MCF 10A (cell line): ENCODE results near the gene SNU13. TPM values are rescaled to one million over a fixed set of nuclear protein-coding genes. Genes with fewer than 3 reads are reported as not detected.

Source experiments
- BruUV-seq: library from RNA; stranded (reverse); fragments of 400-500 nt; replicated peaks from 2 replicates; lab custom pipeline; 2021; lab: Mats Ljungman, UMichigan
- CTCF ChIA-PET: fragments of 300-600 bp; sonication (Branson Sonifier 250); formaldehyde crosslinking; extraction: SDS; loops from one replicate; lab custom pipeline; 2021; ENCODE audit warnings: antibody characterized with exemption, inconsistent platforms; lab: Yijun Ruan, JAX
- POLR2A ChIA-PET: fragments of 300-600, 350-650 bp; sonication (Branson Sonifier 250); formaldehyde crosslinking; extraction: SDS; loops from one replicate; lab custom pipeline; 2020; ENCODE audit warnings: antibody characterized with exemption, inconsistent platforms; lab: Yijun Ruan, JAX
- DNase-seq: peaks from one replicate; pipeline ENCODE4 v3.0.0-alpha.2; 2018; ENCODE audit not compliant: unreplicated experiment
- H3K27ac Mint-ChIP-seq: one replicate; pipeline ENCODE4 v1.8.0; 2022; ENCODE audit warnings: mild to moderate bottlenecking, low read depth, mixed read lengths; ENCODE audit not compliant: unreplicated experiment
- H3K27me3 Mint-ChIP-seq: one replicate; pipeline ENCODE4 v1.8.0; 2022; ENCODE audit warnings: mixed read lengths; ENCODE audit not compliant: insufficient read depth, unreplicated experiment
- H3K36me3 Mint-ChIP-seq: one replicate; pipeline ENCODE4 v1.8.0; 2022; ENCODE audit warnings: mild to moderate bottlenecking, moderate library complexity, mixed read lengths; ENCODE audit not compliant: insufficient read depth, unreplicated experiment
- H3K4me1 Mint-ChIP-seq: one replicate; pipeline ENCODE4 v1.8.0; 2022; ENCODE audit warnings: mixed read lengths; ENCODE audit not compliant: insufficient read depth, unreplicated experiment
- H3K4me3 Mint-ChIP-seq: one replicate; pipeline ENCODE4 v1.8.0; 2022; ENCODE audit warnings: mild to moderate bottlenecking, moderate library complexity, mixed read lengths; ENCODE audit not compliant: unreplicated experiment
- H3K9me3 Mint-ChIP-seq: one replicate; pipeline ENCODE4 v1.8.0; 2022; ENCODE audit warnings: mixed read lengths; ENCODE audit not compliant: unreplicated experiment
- CTCF ChIP-seq: fragments of 200-600 bp; IDR thresholded peaks from one replicate; pipeline ENCODE4 v1.8.0; 2022; ENCODE audit warnings: antibody characterized with exemption, mild to moderate bottlenecking; ENCODE audit not compliant: unreplicated experiment
- intact Hi-C: fragments of 100-400 bp; cut with micrococcal nuclease; formaldehyde crosslinking; loops from 2 replicates; pipeline ENCODE4 v1.14.1; 2022
- total RNA-seq: library from RNA; stranded (reverse); gene quantifications from 2 replicates; pipeline ENCODE4 v1.2.3, GENCODE V29; 2022

The SNU13 gene
- total RNA-seq, 1 experiment from 2014 or later = 280 TPM

DNA sequence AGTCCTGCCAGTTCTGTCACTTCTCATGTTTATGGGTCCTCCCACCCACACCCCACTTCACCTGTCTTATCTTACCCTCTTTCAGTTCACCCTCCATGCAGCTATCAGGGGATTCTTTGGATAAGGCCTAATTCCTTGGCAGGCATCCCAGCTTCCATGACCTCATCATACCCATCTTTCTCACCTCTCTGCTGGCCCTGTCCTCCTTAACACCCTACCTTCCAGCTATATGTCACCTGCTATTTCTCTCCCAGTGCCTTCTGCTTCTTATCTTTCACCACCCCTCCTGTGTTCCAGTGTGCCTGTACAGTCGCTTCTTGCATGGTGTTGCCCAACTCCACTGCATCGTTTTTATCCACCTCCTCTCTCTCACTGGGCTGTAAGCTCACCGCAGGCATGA is 28.3 kb downstream of the SNU13 start:
- no peaks in the 10 kb centered on the region for H3K27me3 Mint-ChIP-seq
- DNase-seq = no peak
- H3K4me3 Mint-ChIP-seq = no peak overlapping the region
- no peak for TF ChIP-seq CTCF
- ChIA-PET POLR2A (interaction anchor here (0.6 to 1.3 kb wide), 2 partner anchors 39 to 1003 kb away, joined by 3 to 4 read pairs; no protein-coding TSS in a partner anchor), CTCF (interaction anchor here (0.5 to 1.0 kb wide), 2 partner anchors 12 to 29 kb away, joined by 5 read pairs; no protein-coding TSS in a partner anchor)
- H3K4me1 Mint-ChIP-seq = peaks cover 4% of the 10 kb centered on the region
- intact Hi-C loops = no loop called here
- BruUV-seq = no TSS peak
- H3K36me3 Mint-ChIP-seq = peaks cover 98% of the 10 kb centered on the region
- no peaks in the 10 kb centered on the region for H3K9me3 Mint-ChIP-seq
- peak overlapping the region; percentile 52 for H3K27ac Mint-ChIP-seq

DNA sequence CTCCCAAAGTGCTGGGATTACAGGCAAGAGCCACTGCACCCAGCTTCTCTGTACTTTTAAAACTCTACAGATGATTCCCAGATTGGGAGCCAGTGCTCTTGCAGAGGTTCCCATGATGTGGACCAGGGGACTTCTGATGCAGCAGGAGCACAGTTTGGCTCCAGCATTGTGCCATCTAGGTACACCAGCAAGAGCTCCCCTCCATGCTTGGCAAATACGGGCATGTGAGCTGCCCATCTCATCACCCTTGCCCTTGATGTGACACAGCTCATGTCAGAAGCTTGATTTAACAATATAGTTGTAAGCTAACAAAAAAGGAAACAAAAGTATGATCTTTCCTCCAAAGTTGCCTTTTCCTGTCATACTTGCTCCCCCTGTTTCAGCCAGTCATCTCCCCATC is 28.7 kb downstream of the SNU13 start:
- no peak for DNase-seq
- POLR2A ChIA-PET = interaction anchor here (0.6 to 1.3 kb wide), 2 partner anchors 38 to 1004 kb away, joined by 3 to 4 read pairs; no protein-coding TSS in a partner anchor
- CTCF ChIA-PET = interaction anchor here (0.9 to 1.0 kb wide), 2 partner anchors 13 to 16 kb away, joined by 3 to 5 read pairs; no protein-coding TSS in a partner anchor
- Mint-ChIP-seq H3K27me3 (no peaks in the 10 kb centered on the region), H3K9me3 (no peaks in the 10 kb centered on the region), H3K27ac (peak overlapping the region; percentile 52), H3K4me3 (no peak overlapping the region), H3K36me3 (peaks cover 100% of the 10 kb centered on the region), H3K4me1 (peaks cover 4% of the 10 kb centered on the region)
- no peak for TF ChIP-seq CTCF
- no TSS peak for BruUV-seq
- intact Hi-C loops = no loop called here

DNA sequence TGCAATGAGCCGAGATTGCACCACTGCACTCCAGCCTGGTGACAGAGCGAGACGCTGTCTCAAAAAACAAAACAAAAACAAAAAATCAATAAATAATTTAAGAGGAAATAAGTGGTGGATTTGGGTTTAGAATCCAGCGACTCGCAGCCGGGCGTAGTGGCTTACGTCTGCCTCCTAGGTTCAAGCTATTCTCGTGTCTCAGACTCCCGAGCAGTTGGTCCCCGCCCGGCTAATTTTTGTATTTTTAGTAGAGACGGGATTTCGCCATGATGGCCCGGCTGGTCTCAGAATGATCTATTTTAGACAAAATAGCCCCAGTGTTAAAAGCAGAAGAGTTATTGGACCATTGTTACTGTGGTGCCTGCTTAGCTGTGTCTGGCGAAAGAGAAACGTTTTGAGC is 29.8 kb downstream of the SNU13 start:
- intact Hi-C loops = no loop called here
- ChIA-PET CTCF (interaction anchor here (1.5 kb wide), 1 partner anchor 8 kb away, joined by 7 read pairs; no protein-coding TSS in a partner anchor), POLR2A (interaction anchor here (1.0 to 1.6 kb wide), 4 partner anchors 9 to 29 kb away, joined by 3 to 5 read pairs (median 4); partner anchors contain the start of gene SNU13)
- no peaks in the 10 kb centered on the region for H3K9me3 Mint-ChIP-seq
- peaks cover 100% of the 10 kb centered on the region for H3K36me3 Mint-ChIP-seq
- no peak overlapping the region for H3K27ac Mint-ChIP-seq
- H3K4me3 Mint-ChIP-seq = no peak overlapping the region
- TF ChIP-seq CTCF = no peak
- DNase-seq = no peak
- no peaks in the 10 kb centered on the region for H3K27me3 Mint-ChIP-seq
- BruUV-seq = no TSS peak
- H3K4me1 Mint-ChIP-seq = peaks cover 4% of the 10 kb centered on the region

- Mint-ChIP-seq H3K36me3 (peaks cover 100% of the 10 kb centered on the region), H3K27ac (no peak overlapping the region), H3K27me3 (no peaks in the 10 kb centered on the region), H3K4me1 (peaks cover 4% of the 10 kb centered on the region), H3K4me3 (no peak overlapping the region), H3K9me3 (no peaks in the 10 kb centered on the region)
- no TSS peak for BruUV-seq
- no peak for TF ChIP-seq CTCF
- intact Hi-C loops = no loop called here
- DNase-seq = no peak
- POLR2A ChIA-PET = interaction anchor here (0.7 to 2.8 kb wide), 6 partner anchors 10 to 244 kb away, joined by 3 to 12 read pairs (median 4); partner anchors contain the start of gene SNU13
- CTCF ChIA-PET = interaction anchor here (0.6 to 1.5 kb wide), 2 partner anchors 10 to 44 kb away, joined by 5 to 7 read pairs; no protein-coding TSS in a partner anchor
These were observed 31.0 kb downstream of the SNU13 start for GRCh38 chr22:41657709-41658108.
